Heart left ventricle (tissue), 13 donors: ENCODE results near the gene PRAMEF15.
"Not testable (repeated sequence)": the region's sequence is repeated elsewhere in the genome, so short reads cannot be mapped to it uniquely, and the experiment has no call there.

ENCODE experiments used
- CTCF ChIP-seq, 12 donors: fragments of 200-600 bp; sonication (generic) in 4 of 12; IDR thresholded peaks; one replicate each; pipeline versions ENCODE4 v1.5.0 to v1.8.0; 2018 to 2022; ENCODE audit warnings: antibody characterized with exemption in 12 of 12, mild to moderate bottlenecking in 5 of 12
- POLR2A ChIP-seq, 2 donors: fragments of 450-650 bp; IDR thresholded peaks; one replicate each; pipeline ENCODE4 v1.6.1; 2017; ENCODE audit warnings: antibody characterized with exemption in 2 of 2, mild to moderate bottlenecking in 2 of 2, moderate library complexity in 2 of 2
- donor health status: ischemic (EF 13 %, LVEDD 7.1; RV severe dilation, severe dysfunction).
- donor health status: DM: no; HTN: yes; CAD: no.
- donor health status: DM: no; HTN: no; CAD: no.
- donor health status: ischemic (EF 25% LVEDD 6.9; RV normal size, moderate dysfunction).
- donor health status: ischemic (EF 25% LVEDD 5.7; RV mildly dilated, moderate dysfunction).
- donor health status: ischemic (EF 35%, LVEDD 5.7; RV mildly dilated, moderate dysfunction).
- donor health status: nonischemic (EF 11% LVEDD 7.7; RV severe dilation, severe dysfunction).
- donor health status: DM: yes; HTN: yes; CAD: no.
- donor health status: PGD.
- donor health status: ischemic (EF 29% LVEDD 5.4; RV normal size, mild dysfunction).
- donor health status: nonischemic (EF 23%, LVEDD 6.1; RV moderate dilation, normal function).

- not testable (repeated sequence) for TF ChIP-seq CTCF, POLR2A (IDR thresholded peaks at IDR 0.05)
Observed at GRCh38 chr1:13364928-13365327, 49.5 kb downstream of the PRAMEF15 start.
